ENCODE results near the gene LSM4. TPM values are rescaled to one million over a fixed set of nuclear protein-coding genes. Genes with fewer than 3 reads are reported as not detected.

The LSM4 gene
- total and polyA plus RNA-seq, 2 of the 13 experiments (the other 11 are each of a cell fraction or from before 2014, with no cell fraction given) = 65.8 to 166 TPM

DNA sequence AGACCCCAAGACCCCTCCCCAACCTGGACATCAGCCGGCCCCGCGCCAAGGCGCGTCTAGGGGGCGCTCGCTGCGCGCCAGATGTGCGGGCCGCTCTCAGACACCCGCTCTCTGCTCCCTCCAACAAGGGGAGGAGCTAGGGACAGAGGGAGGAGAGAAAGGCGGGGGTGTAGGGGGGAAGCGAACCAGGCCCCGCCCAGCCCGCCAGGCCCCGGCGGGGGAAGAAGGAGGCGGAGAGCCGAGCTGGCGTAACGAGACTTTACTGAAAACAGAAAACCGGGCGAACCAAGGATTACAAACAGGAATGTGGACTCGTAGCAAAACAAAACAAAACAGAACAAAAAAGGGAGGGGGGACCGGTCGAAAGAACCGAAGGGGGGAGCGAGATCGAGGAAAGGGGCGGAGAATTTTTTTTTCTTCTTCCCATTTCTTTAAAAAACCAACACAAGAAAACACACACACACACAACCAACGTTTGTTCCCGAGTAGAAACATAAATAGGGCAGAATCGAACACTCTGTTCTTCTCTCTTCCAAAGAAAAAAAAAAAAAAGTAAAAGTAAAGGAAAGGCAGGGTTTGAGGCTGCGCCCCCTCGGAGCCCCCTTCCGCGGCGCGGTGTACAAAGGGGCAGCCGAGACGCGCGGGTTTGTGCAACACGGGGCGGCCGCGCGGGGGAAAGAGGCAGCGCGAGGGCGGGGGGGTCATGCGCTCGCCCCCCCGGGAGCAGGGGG, 43.2 kb downstream of the LSM4 start (continued):
- TF ChIP-seq ZFP90 (CRISPR knock-in tag; IDR thresholded peaks at IDR 0.05; ENCODE audit: borderline replicate concordance) (no peak), KLF6 (CRISPR knock-in tag; IDR thresholded peaks at IDR 0.05) (no peak; the same call in 1 of the 2 replicates), ONECUT2 (CRISPR knock-in tag; IDR thresholded peaks at IDR 0.05) (no peak), KDM5B (CRISPR knock-in tag; IDR thresholded peaks at IDR 0.05; ENCODE audit: borderline replicate concordance) (no peak), RORA (CRISPR knock-in tag; IDR thresholded peaks at IDR 0.05) (no peak), ZNF556 (CRISPR knock-in tag; IDR thresholded peaks at IDR 0.05; ENCODE audit: borderline replicate concordance) (peak; percentile 37; the same call in 1 of the 2 replicates), ZNF530 (CRISPR knock-in tag; IDR thresholded peaks at IDR 0.05; ENCODE audit: low read depth) (no peak), SMAD1 (CRISPR knock-in tag; IDR thresholded peaks at IDR 0.05; ENCODE audit: borderline replicate concordance, low read depth) (no peak), NR2F2 (IDR thresholded peaks at IDR 0.05; ENCODE audit: borderline replicate concordance, low read depth) (no peak), SIX1 (CRISPR knock-in tag; IDR thresholded peaks at IDR 0.05; ENCODE audit: borderline replicate concordance) (no peak), GTF2F1 (IDR thresholded peaks at IDR 0.05; ENCODE audit: low read length) (no peak)
- TF ChIP-seq, protein P1, sequence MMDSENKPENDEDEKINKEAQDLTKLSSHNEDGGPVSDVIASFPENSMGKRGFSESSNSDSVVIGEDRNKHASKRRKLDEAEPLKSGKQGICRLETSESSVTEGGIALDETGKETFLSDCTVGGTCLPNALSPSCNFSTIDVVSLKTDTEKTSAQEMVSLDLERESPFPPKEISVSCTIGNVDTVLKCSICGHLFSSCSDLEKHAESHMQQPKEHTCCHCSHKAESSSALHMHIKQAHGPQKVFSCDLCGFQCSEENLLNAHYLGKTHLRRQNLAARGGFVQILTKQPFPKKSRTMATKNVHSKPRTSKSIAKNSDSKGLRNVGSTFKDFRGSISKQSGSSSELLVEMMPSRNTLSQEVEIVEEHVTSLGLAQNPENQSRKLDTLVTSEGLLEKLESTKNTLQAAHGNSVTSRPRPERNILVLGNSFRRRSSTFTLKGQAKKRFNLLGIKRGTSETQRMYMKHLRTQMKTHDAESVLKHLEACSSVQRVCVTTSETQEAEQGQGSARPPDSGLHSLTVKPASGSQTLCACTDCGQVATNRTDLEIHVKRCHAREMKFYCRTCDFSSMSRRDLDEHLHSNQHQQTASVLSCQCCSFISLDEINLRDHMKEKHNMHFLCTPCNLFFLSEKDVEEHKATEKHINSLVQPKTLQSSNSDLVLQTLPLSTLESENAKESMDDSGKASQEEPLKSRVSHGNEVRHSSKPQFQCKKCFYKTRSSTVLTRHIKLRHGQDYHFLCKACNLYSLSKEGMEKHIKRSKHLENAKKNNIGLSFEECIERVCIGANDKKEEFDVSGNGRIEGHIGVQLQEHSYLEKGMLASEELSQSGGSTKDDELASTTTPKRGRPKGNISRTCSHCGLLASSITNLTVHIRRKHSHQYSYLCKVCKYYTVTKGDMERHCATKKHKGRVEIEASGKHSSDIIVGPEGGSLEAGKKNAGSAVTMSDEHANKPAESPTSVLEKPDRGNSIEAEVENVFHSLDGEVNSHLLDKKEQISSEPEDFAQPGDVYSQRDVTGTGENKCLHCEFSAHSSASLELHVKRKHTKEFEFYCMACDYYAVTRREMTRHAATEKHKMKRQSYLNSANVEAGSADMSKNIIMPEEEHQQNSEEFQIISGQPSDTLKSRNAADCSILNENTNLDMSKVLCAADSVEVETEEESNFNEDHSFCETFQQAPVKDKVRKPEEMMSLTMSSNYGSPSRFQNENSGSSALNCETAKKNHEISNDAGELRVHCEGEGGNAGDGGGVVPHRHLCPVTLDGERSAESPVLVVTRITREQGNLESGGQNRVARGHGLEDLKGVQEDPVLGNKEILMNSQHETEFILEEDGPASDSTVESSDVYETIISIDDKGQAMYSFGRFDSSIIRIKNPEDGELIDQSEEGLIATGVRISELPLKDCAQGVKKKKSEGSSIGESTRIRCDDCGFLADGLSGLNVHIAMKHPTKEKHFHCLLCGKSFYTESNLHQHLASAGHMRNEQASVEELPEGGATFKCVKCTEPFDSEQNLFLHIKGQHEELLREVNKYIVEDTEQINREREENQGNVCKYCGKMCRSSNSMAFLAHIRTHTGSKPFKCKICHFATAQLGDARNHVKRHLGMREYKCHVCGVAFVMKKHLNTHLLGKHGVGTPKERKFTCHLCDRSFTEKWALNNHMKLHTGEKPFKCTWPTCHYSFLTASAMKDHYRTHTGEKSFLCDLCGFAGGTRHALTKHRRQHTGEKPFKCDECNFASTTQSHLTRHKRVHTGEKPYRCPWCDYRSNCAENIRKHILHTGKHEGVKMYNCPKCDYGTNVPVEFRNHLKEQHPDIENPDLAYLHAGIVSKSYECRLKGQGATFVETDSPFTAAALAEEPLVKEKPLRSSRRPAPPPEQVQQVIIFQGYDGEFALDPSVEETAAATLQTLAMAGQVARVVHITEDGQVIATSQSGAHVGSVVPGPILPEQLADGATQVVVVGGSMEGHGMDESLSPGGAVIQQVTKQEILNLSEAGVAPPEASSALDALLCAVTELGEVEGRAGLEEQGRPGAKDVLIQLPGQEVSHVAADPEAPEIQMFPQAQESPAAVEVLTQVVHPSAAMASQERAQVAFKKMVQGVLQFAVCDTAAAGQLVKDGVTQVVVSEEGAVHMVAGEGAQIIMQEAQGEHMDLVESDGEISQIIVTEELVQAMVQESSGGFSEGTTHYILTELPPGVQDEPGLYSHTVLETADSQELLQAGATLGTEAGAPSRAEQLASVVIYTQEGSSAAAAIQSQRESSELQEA (CRISPR knock-in tag; IDR thresholded peaks at IDR 0.05; ENCODE audit: not compliant biosample characterization) = no peak
- TF ChIP-seq, protein P2, sequence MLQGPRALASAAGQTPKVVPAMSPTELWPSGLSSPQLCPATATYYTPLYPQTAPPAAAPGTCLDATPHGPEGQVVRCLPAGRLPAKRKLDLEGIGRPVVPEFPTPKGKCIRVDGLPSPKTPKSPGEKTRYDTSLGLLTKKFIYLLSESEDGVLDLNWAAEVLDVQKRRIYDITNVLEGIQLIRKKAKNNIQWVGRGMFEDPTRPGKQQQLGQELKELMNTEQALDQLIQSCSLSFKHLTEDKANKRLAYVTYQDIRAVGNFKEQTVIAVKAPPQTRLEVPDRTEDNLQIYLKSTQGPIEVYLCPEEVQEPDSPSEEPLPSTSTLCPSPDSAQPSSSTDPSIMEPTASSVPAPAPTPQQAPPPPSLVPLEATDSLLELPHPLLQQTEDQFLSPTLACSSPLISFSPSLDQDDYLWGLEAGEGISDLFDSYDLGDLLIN (CRISPR knock-in tag; IDR thresholded peaks at IDR 0.05; ENCODE audit: borderline replicate concordance) = no peak
- TF ChIP-seq, protein P3, sequence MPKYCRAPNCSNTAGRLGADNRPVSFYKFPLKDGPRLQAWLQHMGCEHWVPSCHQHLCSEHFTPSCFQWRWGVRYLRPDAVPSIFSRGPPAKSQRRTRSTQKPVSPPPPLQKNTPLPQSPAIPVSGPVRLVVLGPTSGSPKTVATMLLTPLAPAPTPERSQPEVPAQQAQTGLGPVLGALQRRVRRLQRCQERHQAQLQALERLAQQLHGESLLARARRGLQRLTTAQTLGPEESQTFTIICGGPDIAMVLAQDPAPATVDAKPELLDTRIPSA (CRISPR knock-in tag; IDR thresholded peaks at IDR 0.05; ENCODE audit: borderline replicate concordance) = no peak
- TF ChIP-seq, protein P4, sequence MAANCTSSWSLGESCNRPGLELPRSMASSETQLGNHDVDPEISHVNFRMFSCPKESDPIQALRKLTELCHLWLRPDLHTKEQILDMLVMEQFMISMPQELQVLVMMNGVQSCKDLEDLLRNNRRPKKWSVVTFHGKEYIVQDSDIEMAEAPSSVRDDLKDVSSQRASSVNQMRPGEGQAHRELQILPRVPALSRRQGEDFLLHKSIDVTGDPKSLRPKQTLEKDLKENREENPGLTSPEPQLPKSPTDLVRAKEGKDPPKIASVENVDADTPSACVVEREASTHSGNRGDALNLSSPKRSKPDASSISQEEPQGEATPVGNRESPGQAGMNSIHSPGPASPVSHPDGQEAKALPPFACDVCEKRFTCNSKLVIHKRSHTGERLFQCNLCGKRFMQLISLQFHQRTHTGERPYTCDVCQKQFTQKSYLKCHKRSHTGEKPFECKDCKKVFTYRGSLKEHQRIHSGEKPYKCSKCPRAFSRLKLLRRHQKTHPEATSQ (CRISPR knock-in tag; IDR thresholded peaks at IDR 0.05; ENCODE audit: borderline replicate concordance) = no peak
- TF ChIP-seq, protein P5, sequence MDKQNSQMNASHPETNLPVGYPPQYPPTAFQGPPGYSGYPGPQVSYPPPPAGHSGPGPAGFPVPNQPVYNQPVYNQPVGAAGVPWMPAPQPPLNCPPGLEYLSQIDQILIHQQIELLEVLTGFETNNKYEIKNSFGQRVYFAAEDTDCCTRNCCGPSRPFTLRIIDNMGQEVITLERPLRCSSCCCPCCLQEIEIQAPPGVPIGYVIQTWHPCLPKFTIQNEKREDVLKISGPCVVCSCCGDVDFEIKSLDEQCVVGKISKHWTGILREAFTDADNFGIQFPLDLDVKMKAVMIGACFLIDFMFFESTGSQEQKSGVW (CRISPR knock-in tag; IDR thresholded peaks at IDR 0.05; ENCODE audit: borderline replicate concordance) = no peak
